B cell (primary cell): ENCODE data around the gene KIF26B. TPM values are rescaled to one million over a fixed set of nuclear protein-coding genes. Genes with fewer than 3 reads are reported as not detected.

ENCODE experiments used
- ATAC-seq: fragments of 200-7000 bp; cut with Tn5 transposase; one replicate; pipeline ENCODE4 v1.10.0; 2021; ENCODE audit warnings: low read depth, mild to moderate bottlenecking, moderate number of reproducible peaks, moderate library complexity
- CTCF ChIA-PET: fragments of 350-600 bp; sonication (Branson Sonifier 250); formaldehyde crosslinking; loops from one replicate; lab custom pipeline; 2021; ENCODE audit warnings: antibody characterized with exemption, inconsistent platforms; lab: Charles Lee
- POLR2A ChIA-PET: fragments of 350-600 bp; sonication (Branson Sonifier 250); formaldehyde crosslinking; loops from one replicate; lab custom pipeline; 2021; ENCODE audit warnings: antibody characterized with exemption; lab: Charles Lee
- DNase-seq: peaks from one replicate; pipeline ENCODE4 v3.0.0; 2013
- H2AFZ ChIP-seq: 2 replicates; pipeline ENCODE4 v1.6.1; 2012; ENCODE audit warnings: mild to moderate bottlenecking, low read depth, low read length; ENCODE audit not compliant: insufficient read depth, poor library complexity, severe bottlenecking
- H3K27ac ChIP-seq, 2 donors: 1 replicate in 1 of 2; 2 replicates in 1 of 2; pipeline ENCODE4 v1.5.1; 2012 to 2013; ENCODE audit warnings: low read length in 2 of 2, mild to moderate bottlenecking in 2 of 2, moderate library complexity in 1 of 2
- H3K27me3 ChIP-seq, 4 experiments: fragments of 200-600 bp in 1 of 4; sonication (generic) in 1 of 4; replicated peaks in 1 of 4; 1 replicate in 2 of 4; 2 replicates in 2 of 4; pipeline versions ENCODE4 v1.6.1 to v1.7.0; 2013 to 2016; ENCODE audit warnings: low read length in 3 of 4, mild to moderate bottlenecking in 2 of 4, mixed read lengths in 1 of 4, moderate library complexity in 1 of 4; ENCODE audit not compliant: insufficient read depth in 4 of 4, control insufficient read depth in 3 of 4; ENCODE audit errors: control extremely low read depth in 1 of 4
- H3K36me3 ChIP-seq, 2 experiments: replicated peaks in 1 of 2; 1 replicate in 1 of 2; 2 replicates in 1 of 2; pipeline versions ENCODE4 v1.6.1 to v1.7.1; 2013; ENCODE audit warnings: low read length in 1 of 2; ENCODE audit not compliant: insufficient read depth in 2 of 2, control insufficient read depth in 1 of 2; ENCODE audit errors: control extremely low read depth in 1 of 2, extremely low read depth in 1 of 2
- H3K4me1 ChIP-seq, 2 donors: fragments of 200-600 bp in 1 of 2; sonication (generic) in 1 of 2; 1 replicate in 1 of 2; 2 replicates in 1 of 2; pipeline versions ENCODE4 v1.5.1 to v1.6.1; 2013 to 2017; ENCODE audit warnings: low read length in 2 of 2; ENCODE audit not compliant: control insufficient read depth in 2 of 2, insufficient read depth in 2 of 2
- H3K4me2 ChIP-seq: replicated peaks from 2 replicates; pipeline ENCODE3; 2012; ENCODE audit warnings: mild to moderate bottlenecking, low read depth, low read length; ENCODE audit not compliant: poor library complexity, severe bottlenecking
- H3K4me3 ChIP-seq, 5 experiments: fragments of 200-600 bp in 1 of 5; sonication (generic) in 1 of 5; 1 replicate in 3 of 5; 2 replicates in 2 of 5; pipeline versions ENCODE4 v1.5.1 to v1.7.0; 2011 to 2016; ENCODE audit warnings: low read length in 4 of 5, mild to moderate bottlenecking in 4 of 5, low read depth in 2 of 5, control low read depth in 1 of 5, moderate library complexity in 1 of 5; ENCODE audit not compliant: insufficient read depth in 1 of 5; ENCODE audit errors: control extremely low read depth in 1 of 5, extremely low read depth in 1 of 5
- H3K79me2 ChIP-seq: fragments of 200-600 bp; sonication (generic); one replicate; pipeline ENCODE4 v1.6.0; 2016; ENCODE audit warnings: low read length; ENCODE audit not compliant: control insufficient read depth, insufficient read depth
- H3K9ac ChIP-seq: fragments of 200-600 bp; sonication (generic); 2 replicates; pipeline ENCODE4 v1.6.1; 2017; ENCODE audit warnings: mild to moderate bottlenecking, low read length, moderate library complexity
- H3K9me3 ChIP-seq, 3 donors: one replicate each; pipeline versions ENCODE4 v1.6.1 to v1.7.1; 2013; ENCODE audit warnings: low read length in 2 of 3; ENCODE audit not compliant: control insufficient read depth in 2 of 3, insufficient read depth in 1 of 3; ENCODE audit errors: control extremely low read depth in 1 of 3
- H4K20me1 ChIP-seq: 2 replicates; pipeline ENCODE4 v1.6.0; 2012; ENCODE audit warnings: mild to moderate bottlenecking, low read length; ENCODE audit not compliant: insufficient read depth, control insufficient read depth, poor library complexity, severe bottlenecking
- H3K27ac Mint-ChIP-seq: one replicate; pipeline ENCODE4 v1.8.0; 2021; ENCODE audit warnings: mixed read lengths
- H3K27me3 Mint-ChIP-seq: one replicate; pipeline ENCODE4 v1.8.0; 2021; ENCODE audit warnings: mixed read lengths
- H3K4me1 Mint-ChIP-seq: one replicate; pipeline ENCODE4 v1.8.0; 2021; ENCODE audit warnings: mixed read lengths
- H3K4me3 Mint-ChIP-seq: one replicate; pipeline ENCODE4 v1.8.0; 2021; ENCODE audit warnings: mixed read lengths
- H3K9me3 Mint-ChIP-seq: one replicate; pipeline ENCODE4 v1.8.0; 2022; ENCODE audit warnings: mixed read lengths; ENCODE audit not compliant: insufficient read depth
- EZH2 ChIP-seq: IDR thresholded peaks from 2 replicates; pipeline ENCODE4 v1.6.1; 2012; ENCODE audit warnings: borderline replicate concordance, low read depth, mild to moderate bottlenecking, moderate library complexity, low read length; ENCODE audit not compliant: insufficient read depth, poor library complexity, severe bottlenecking
- WGBS: methylation state at CpG from one replicate; pipeline ENCODE4 v1.1.5; 2013; ENCODE audit warnings: missing lambda C conversion rate; ENCODE audit not compliant: insufficient coverage; 5-methylcytosine and 5-hydroxymethylcytosine counted together
- intact Hi-C: fragments of 100-400 bp; cut with micrococcal nuclease; formaldehyde crosslinking; loops from one replicate; pipeline ENCODE4 v1.10.0; 2022
- polyA plus RNA-seq: library from polyadenylated mRNA; depleted of rRNA; stranded (reverse); fragments of >200 nt; gene quantifications from 2 replicates; pipeline ENCODE4 v1.2.3, GENCODE V29; 2012
- total RNA-seq, 2 donors: library from RNA; stranded (reverse); fragments of 120-200 nt in 1 of 2; gene quantifications; 1 replicate in 1 of 2; 2 replicates in 1 of 2; pipeline versions ENCODE4 v1.2.3 to v1.2.4, GENCODE V29; 2013 to 2022
- TF ChIP-seq, protein P1 (sequence below): fragments of 200-600 bp; IDR thresholded peaks from one replicate; pipeline ENCODE4 v1.8.0; 2022; ENCODE audit warnings: antibody characterized with exemption, mild to moderate bottlenecking

The KIF26B gene
- total and polyA plus RNA-seq, 2 donors (not counting 1 experiment from before 2014, with no cell fraction given) = 0.62 TPM; not detected in 1

DNA sequence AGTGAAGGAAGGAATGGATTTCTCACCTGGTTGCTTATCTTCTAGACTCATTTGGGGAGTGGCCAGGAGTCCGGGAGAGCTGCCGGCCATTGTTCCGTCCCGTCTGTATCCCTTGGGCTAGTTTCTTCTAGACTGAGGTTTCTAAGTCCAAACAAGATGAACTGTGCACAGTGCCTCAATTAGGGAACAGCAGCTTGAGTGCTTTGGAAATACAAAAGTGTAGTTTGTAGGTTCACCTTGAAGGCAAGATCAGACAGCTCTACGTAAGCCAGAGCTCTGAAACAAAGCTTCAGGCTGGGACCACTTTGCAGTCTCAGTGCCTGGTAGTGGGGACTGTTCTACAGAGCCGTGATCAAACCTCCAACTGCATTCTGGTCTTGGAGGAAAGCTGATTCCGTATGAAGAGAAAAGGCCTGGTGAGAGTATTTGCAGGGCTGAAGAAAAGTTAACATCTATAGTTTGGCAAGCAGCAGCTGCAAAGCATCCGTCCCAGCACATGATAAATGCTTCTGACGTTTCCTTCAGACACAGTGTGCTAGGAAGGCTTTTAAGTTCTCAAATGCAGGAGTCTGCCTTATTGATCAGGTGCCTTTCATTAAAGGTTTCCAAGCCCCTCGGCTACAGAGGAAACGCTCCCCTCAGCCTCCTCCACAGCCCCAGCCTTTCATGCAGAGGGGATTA lies 432.8 kb downstream of the KIF26B start:
- intact Hi-C loops = no loop called here
- H3K27me3 Mint-ChIP-seq = peaks cover 5% of the 10 kb centered on the region
- ChIA-PET CTCF (no interaction called here), POLR2A (no interaction called here)
- H3K4me2 ChIP-seq = no peak overlapping the region
- H4K20me1 ChIP-seq = no peaks in the 10 kb centered on the region
- H3K4me1 Mint-ChIP-seq = no peaks in the 10 kb centered on the region
- no peak overlapping the region for H3K27ac Mint-ChIP-seq
- H3K36me3 ChIP-seq = no peaks in the 10 kb centered on the region
- no peak overlapping the region for H2AFZ ChIP-seq
- no peak overlapping the region for H3K4me3 Mint-ChIP-seq
- no peak for DNase-seq
- H3K9me3 ChIP-seq = no peaks in the 10 kb centered on the region
- no peaks in the 10 kb centered on the region for H3K79me2 ChIP-seq
- no peak for ATAC-seq
- H3K4me1 ChIP-seq = no peaks in the 10 kb centered on the region
- peaks cover 0 to 2% (median 0%) of the 10 kb centered on the region in 4 experiments for H3K27me3 ChIP-seq
- H3K4me3 ChIP-seq = no peak overlapping the region
- 85% methylated on average over 9 of the region's 11 CpGs for WGBS
- H3K27ac ChIP-seq = no peak overlapping the region
- TF ChIP-seq, protein P1, sequence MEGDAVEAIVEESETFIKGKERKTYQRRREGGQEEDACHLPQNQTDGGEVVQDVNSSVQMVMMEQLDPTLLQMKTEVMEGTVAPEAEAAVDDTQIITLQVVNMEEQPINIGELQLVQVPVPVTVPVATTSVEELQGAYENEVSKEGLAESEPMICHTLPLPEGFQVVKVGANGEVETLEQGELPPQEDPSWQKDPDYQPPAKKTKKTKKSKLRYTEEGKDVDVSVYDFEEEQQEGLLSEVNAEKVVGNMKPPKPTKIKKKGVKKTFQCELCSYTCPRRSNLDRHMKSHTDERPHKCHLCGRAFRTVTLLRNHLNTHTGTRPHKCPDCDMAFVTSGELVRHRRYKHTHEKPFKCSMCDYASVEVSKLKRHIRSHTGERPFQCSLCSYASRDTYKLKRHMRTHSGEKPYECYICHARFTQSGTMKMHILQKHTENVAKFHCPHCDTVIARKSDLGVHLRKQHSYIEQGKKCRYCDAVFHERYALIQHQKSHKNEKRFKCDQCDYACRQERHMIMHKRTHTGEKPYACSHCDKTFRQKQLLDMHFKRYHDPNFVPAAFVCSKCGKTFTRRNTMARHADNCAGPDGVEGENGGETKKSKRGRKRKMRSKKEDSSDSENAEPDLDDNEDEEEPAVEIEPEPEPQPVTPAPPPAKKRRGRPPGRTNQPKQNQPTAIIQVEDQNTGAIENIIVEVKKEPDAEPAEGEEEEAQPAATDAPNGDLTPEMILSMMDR = no peak
- TF ChIP-seq EZH2 = no peak
- no peaks in the 10 kb centered on the region for H3K9me3 Mint-ChIP-seq
- H3K9ac ChIP-seq = no peak overlapping the region

DNA sequence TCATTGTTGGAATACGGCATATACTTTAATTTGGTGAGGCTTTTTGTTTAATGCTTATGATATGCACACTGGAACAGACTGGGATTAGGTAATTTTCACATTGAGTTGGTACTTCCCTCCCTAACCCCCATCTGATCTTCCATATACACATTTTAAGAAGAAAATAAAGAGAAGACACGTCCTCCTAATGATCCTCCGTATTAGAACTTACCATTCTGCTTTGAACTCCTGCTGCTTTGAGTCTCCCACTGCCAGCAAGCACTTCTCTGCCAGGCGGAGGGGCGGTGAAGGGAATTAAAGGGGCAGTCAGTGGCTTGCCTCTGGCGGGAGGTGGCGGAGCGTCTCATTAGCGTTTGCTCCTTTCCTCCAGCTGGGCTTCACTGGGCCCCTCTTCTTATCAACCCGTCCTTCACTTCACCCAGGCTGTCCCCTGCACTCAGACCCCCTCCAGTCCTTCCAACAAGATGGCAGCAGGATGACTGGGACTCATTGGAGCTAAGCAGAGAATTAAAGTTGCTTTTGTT lies 433.4 kb downstream of the KIF26B start:
- peaks cover 0 to 2% (median 0%) of the 10 kb centered on the region in 4 experiments for H3K27me3 ChIP-seq
- Mint-ChIP-seq H3K4me1 (no peaks in the 10 kb centered on the region), H3K27me3 (no peaks in the 10 kb centered on the region), H3K9me3 (no peaks in the 10 kb centered on the region), H3K4me3 (no peak overlapping the region), H3K27ac (no peak overlapping the region)
- CTCF ChIA-PET = no interaction called here
- H3K4me3 ChIP-seq = no peak overlapping the region
- no peak for DNase-seq
- H3K27ac ChIP-seq = no peak overlapping the region
- H3K9me3 ChIP-seq = no peaks in the 10 kb centered on the region
- WGBS = 91% methylated on average over 9 of the region's 10 CpGs
- H3K79me2 ChIP-seq = no peaks in the 10 kb centered on the region
- TF ChIP-seq EZH2 = no peak
- TF ChIP-seq, protein P1 = no peak
- H3K36me3 ChIP-seq = no peaks in the 10 kb centered on the region
- POLR2A ChIA-PET = no interaction called here
- ATAC-seq = no peak
- H3K9ac ChIP-seq = no peak overlapping the region
- H4K20me1 ChIP-seq = no peaks in the 10 kb centered on the region
- H2AFZ ChIP-seq = no peak overlapping the region
- H3K4me1 ChIP-seq = no peaks in the 10 kb centered on the region
- intact Hi-C loops = no loop called here
- H3K4me2 ChIP-seq = no peak overlapping the region
